Mesothelial cell of epicardium (in vitro differentiated cells): Measurements from ENCODE around the gene KRTAP4-3. TPM values are rescaled to one million over a fixed set of nuclear protein-coding genes. Genes with fewer than 3 reads are reported as not detected.
"Not testable (repeated sequence)": the region's sequence is repeated elsewhere in the genome, so short reads cannot be mapped to it uniquely, and the experiment has no call there.

Experiments
- DNase-seq, 2 experiments: peaks; one replicate each; pipeline ENCODE4 v3.0.0; 2021; ENCODE audit warnings: low spot score in 2 of 2; ENCODE audit not compliant: unreplicated experiment in 2 of 2
- H3K27ac Mint-ChIP-seq: 2 replicates; pipeline ENCODE4 v1.8.0; 2021; ENCODE audit warnings: mixed read lengths
- H3K27me3 Mint-ChIP-seq: 2 replicates; pipeline ENCODE4 v1.8.0; 2021; ENCODE audit warnings: low read depth, mixed read lengths
- H3K36me3 Mint-ChIP-seq: 2 replicates; pipeline ENCODE4 v1.8.0; 2021; ENCODE audit warnings: mixed read lengths
- H3K4me1 Mint-ChIP-seq: 2 replicates; pipeline ENCODE4 v1.8.0; 2021; ENCODE audit warnings: mixed read lengths
- H3K4me3 Mint-ChIP-seq: 2 replicates; pipeline ENCODE4 v1.8.0; 2021; ENCODE audit warnings: mild to moderate bottlenecking, moderate library complexity, mixed read lengths
- H3K9me3 Mint-ChIP-seq: 2 replicates; pipeline ENCODE4 v1.8.0; 2021; ENCODE audit warnings: mixed read lengths
- total RNA-seq: library from RNA; stranded (reverse); gene quantifications from 3 replicates; pipeline ENCODE4 v1.2.1, GENCODE V29; 2021
- TF ChIP-seq, protein P1 (sequence below): fragments of 200-600 bp; sonication (generic); IDR thresholded peaks from one replicate; pipeline ENCODE4 v1.5.0; 2021; ENCODE audit warnings: antibody characterized with exemption; ENCODE audit not compliant: unreplicated experiment

KRTAP4-3 gene
- total RNA-seq, 1 donor from 2014 or later: not detected

DNA sequence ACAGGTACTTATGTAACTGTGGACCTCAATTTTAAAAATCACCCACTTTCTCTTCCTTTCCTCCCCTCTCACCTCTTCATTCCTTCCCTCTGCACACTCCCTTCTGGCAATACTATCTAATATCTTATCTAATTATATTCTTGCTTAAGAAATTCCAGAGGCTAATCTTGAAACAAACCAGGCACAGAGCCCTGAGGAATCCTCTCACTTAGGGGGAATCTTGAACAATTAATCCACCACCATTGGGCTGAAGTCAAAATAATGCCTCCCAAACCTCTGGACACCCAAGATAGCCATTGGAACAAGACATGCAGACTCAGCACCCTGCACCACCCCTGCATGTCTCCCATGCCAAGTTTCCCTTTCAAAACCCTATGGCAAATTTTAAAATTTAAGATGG is 26.7 kb downstream of the KRTAP4-3 start:
- Mint-ChIP-seq H3K4me3 (no peak overlapping the region), H3K27me3 (no peaks in the 10 kb centered on the region), H3K9me3 (peaks cover 58% of the 10 kb centered on the region), H3K36me3 (peaks cover 29% of the 10 kb centered on the region), H3K4me1 (peaks cover 10% of the 10 kb centered on the region), H3K27ac (no peak overlapping the region)
- no peak for DNase-seq
- TF ChIP-seq, protein P1, sequence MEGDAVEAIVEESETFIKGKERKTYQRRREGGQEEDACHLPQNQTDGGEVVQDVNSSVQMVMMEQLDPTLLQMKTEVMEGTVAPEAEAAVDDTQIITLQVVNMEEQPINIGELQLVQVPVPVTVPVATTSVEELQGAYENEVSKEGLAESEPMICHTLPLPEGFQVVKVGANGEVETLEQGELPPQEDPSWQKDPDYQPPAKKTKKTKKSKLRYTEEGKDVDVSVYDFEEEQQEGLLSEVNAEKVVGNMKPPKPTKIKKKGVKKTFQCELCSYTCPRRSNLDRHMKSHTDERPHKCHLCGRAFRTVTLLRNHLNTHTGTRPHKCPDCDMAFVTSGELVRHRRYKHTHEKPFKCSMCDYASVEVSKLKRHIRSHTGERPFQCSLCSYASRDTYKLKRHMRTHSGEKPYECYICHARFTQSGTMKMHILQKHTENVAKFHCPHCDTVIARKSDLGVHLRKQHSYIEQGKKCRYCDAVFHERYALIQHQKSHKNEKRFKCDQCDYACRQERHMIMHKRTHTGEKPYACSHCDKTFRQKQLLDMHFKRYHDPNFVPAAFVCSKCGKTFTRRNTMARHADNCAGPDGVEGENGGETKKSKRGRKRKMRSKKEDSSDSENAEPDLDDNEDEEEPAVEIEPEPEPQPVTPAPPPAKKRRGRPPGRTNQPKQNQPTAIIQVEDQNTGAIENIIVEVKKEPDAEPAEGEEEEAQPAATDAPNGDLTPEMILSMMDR: no peak

GRCh38 chr17:41140360-41141131 is 27.5 kb downstream of the KRTAP4-3 start, which contains the start of gene KRTAP4-6:
TSS of gene KRTAP4-6 (minus strand) at chr17:41140544. CDS start at chr17:41140487, 57 bp downstream.
- no peak within 1 kb of the TSS for H3K4me3 Mint-ChIP-seq
- TF ChIP-seq, protein P1: no peak
- H3K4me1 Mint-ChIP-seq: peaks cover 4% of the 10 kb centered on the region
- no peaks in the 10 kb centered on the region for H3K27me3 Mint-ChIP-seq
- DNase-seq: no peak
- H3K9me3 Mint-ChIP-seq: peaks cover 64% of the 10 kb centered on the region
- H3K27ac Mint-ChIP-seq: no peak within 1 kb of the TSS
- H3K36me3 Mint-ChIP-seq: peaks cover 29% of the 10 kb centered on the region

DNA sequence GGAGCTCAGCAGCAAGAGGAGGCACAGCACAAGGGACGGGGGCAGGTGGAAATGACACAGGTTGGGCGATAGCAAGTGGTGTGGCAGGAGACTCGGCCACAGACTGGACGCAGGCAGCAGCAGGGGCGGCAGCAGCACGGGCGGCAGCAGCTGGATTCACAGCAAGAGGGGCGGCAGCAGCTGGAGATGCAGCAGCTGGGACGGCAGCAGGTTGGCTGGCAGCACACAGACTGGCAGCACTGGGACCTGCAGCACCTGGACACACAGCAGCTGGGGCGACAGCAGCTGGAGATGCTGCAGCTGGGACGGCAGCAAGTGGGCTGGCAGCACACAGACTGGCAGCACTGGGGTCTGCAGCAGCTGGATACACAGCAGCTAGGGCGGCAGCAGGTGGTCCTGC is 28.2 kb downstream of the KRTAP4-3 start:
- peaks cover 27% of the 10 kb centered on the region for H3K36me3 Mint-ChIP-seq
- not testable (repeated sequence) for H3K27me3 Mint-ChIP-seq, DNase-seq, H3K4me1 Mint-ChIP-seq, H3K27ac Mint-ChIP-seq, H3K4me3 Mint-ChIP-seq
- peaks cover 64% of the 10 kb centered on the region for H3K9me3 Mint-ChIP-seq

- Mint-ChIP-seq H3K9me3 (peaks cover 37% of the 10 kb centered on the region), H3K27ac (peak overlapping the region; percentile 63), H3K4me1 (no peaks in the 10 kb centered on the region), H3K36me3 (peaks cover 9% of the 10 kb centered on the region), H3K27me3 (no peaks in the 10 kb centered on the region), H3K4me3 (no peak overlapping the region)
- TF ChIP-seq, protein P1: no peak
- no peak for DNase-seq
These were observed 33.9 kb downstream of the KRTAP4-3 start for GRCh38 chr17:41133880-41134735.

- TF ChIP-seq, protein P1: no peak
- Mint-ChIP-seq H3K4me1 (no peaks in the 10 kb centered on the region), H3K27me3 (no peaks in the 10 kb centered on the region), H3K9me3 (peaks cover 27% of the 10 kb centered on the region), H3K36me3 (peaks cover 3% of the 10 kb centered on the region), H3K27ac (no peak overlapping the region), H3K4me3 (no peak overlapping the region)
- no peak for DNase-seq
These were observed 36.0 kb downstream of the KRTAP4-3 start for GRCh38 chr17:41131979-41132378.

- no peak overlapping the region for H3K4me3 Mint-ChIP-seq
- TF ChIP-seq, protein P1: no peak
- peaks cover 2% of the 10 kb centered on the region for H3K36me3 Mint-ChIP-seq
- peaks cover 11% of the 10 kb centered on the region for H3K4me1 Mint-ChIP-seq
- no peak for DNase-seq
- no peak overlapping the region for H3K27ac Mint-ChIP-seq
- peaks cover 4% of the 10 kb centered on the region for H3K27me3 Mint-ChIP-seq
- peaks cover 27% of the 10 kb centered on the region for H3K9me3 Mint-ChIP-seq
These were observed 40.6 kb downstream of the KRTAP4-3 start for GRCh38 chr17:41127371-41127770.
